ENCODE results near the gene FAM204A.

DNA sequence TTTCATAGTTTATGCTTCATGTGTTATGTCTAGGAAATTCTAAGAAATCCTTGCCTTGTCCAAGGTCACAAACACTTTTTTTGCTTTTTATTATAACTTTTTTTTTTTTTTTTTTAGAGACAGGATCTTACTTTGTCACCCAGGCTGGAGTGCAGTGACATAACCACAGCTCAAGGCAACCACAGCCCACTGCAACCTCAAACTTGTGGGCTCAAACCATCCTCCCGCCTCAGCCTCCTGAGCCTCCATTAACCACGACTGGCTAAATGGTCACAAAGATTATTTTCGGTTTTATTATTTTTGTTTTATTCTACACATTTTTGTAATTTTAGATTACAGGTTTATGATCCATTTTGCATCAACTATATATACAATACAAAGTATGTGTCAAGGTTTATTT is 7.1 kb upstream of the FAM204A start:
- TF ChIP-seq, protein P1, sequence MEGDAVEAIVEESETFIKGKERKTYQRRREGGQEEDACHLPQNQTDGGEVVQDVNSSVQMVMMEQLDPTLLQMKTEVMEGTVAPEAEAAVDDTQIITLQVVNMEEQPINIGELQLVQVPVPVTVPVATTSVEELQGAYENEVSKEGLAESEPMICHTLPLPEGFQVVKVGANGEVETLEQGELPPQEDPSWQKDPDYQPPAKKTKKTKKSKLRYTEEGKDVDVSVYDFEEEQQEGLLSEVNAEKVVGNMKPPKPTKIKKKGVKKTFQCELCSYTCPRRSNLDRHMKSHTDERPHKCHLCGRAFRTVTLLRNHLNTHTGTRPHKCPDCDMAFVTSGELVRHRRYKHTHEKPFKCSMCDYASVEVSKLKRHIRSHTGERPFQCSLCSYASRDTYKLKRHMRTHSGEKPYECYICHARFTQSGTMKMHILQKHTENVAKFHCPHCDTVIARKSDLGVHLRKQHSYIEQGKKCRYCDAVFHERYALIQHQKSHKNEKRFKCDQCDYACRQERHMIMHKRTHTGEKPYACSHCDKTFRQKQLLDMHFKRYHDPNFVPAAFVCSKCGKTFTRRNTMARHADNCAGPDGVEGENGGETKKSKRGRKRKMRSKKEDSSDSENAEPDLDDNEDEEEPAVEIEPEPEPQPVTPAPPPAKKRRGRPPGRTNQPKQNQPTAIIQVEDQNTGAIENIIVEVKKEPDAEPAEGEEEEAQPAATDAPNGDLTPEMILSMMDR (IDR thresholded peaks at IDR 0.05; ENCODE audit: insufficient read depth, low read length, poor library complexity, severe bottlenecking), result no peak
- TF ChIP-seq EZH2phosphoT487 (conservative IDR thresholded peaks at IDR 0.05; ENCODE audit: low read length), result no peak
